ENCODE data around the gene ZGRF1. TPM values are rescaled to one million over a fixed set of nuclear protein-coding genes. Genes with fewer than 3 reads are reported as not detected.
A peak's percentile ranks its signal among the peaks of the same experiment; 100 is the strongest.
"Not testable (repeated sequence)": the region's sequence is repeated elsewhere in the genome, so short reads cannot be mapped to it uniquely, and the experiment has no call there.

ZGRF1 gene
- total and polyA plus RNA-seq, 2 experiments from 2014 or later = 3.1 to 5.3 TPM

- H3K4me1 ChIP-seq (ENCODE audit: insufficient read depth) = no peaks in the 10 kb centered on the region
- in situ Hi-C loops (cut with MboI) = loop anchor here (10.0 kb wide), 1 partner anchor 286 kb away; no protein-coding TSS in a partner anchor
- no peak overlapping the region for H3K27ac ChIP-seq
- TF ChIP-seq EZH2phosphoT487 (IDR thresholded peaks at IDR 0.05; ENCODE audit: insufficient read depth, low read depth) = no peak
- no peaks in the 10 kb centered on the region for H3K9me3 ChIP-seq (ENCODE audit: low read depth)
- DNase-seq = no peak
- peaks cover 67% of the 10 kb centered on the region for H3K36me3 ChIP-seq (ENCODE audit: low read depth)
- no peaks in the 10 kb centered on the region for H3K27me3 ChIP-seq (replicated peaks; ENCODE audit: insufficient read depth)
- no peak overlapping the region for H3K9ac ChIP-seq
- H3K4me2 ChIP-seq (ENCODE audit: unreplicated experiment) = no peak overlapping the region
- no peaks in the 10 kb centered on the region for H3K9me2 ChIP-seq (ENCODE audit: insufficient read depth)
- 0 out of 2 replicates have a peak, but pooled peaks cover under 1% of the 10 kb centered on the region for H3K79me2 ChIP-seq (ENCODE audit: insufficient read depth)
- no peak overlapping the region for H2AFZ ChIP-seq
- H3K4me3 ChIP-seq = no peak overlapping the region
- H4K20me1 ChIP-seq (ENCODE audit: insufficient read depth) = no peaks in the 10 kb centered on the region
- H3F3A ChIP-seq (ENCODE audit: insufficient read depth) = no peaks in the 10 kb centered on the region
- 87% methylated on average over 3 of the region's 3 CpGs for WGBS, 2 experiments (ENCODE audit: low coverage in 1 of 2, low lambda C conversion rate in 2 of 2, missing lambda C conversion rate in 2 of 2)
Measured at GRCh38 chr4:112648263-112649054, 11.8 kb upstream of the ZGRF1 start.

- no peaks in the 10 kb centered on the region for H4K20me1 ChIP-seq (ENCODE audit: insufficient read depth)
- TF ChIP-seq EZH2phosphoT487 (IDR thresholded peaks at IDR 0.05; ENCODE audit: insufficient read depth, low read depth) (no peak), EZH2 (IDR thresholded peaks at IDR 0.05; ENCODE audit: insufficient read depth, poor library complexity, severe bottlenecking) (no peak)
- 0 out of 2 replicates have a peak, but pooled peaks cover 7% of the 10 kb centered on the region for H3K79me2 ChIP-seq (ENCODE audit: insufficient read depth)
- no peak overlapping the region for H3K4me2 ChIP-seq (ENCODE audit: unreplicated experiment)
- no peaks in the 10 kb centered on the region for H3K4me1 ChIP-seq (ENCODE audit: insufficient read depth)
- in situ Hi-C loops (cut with MboI) = loop anchor here (10.0 kb wide), 1 partner anchor 287 kb away; no protein-coding TSS in a partner anchor
- peak; percentile 5 for DNase-seq
- H2AFZ ChIP-seq = no peak overlapping the region
- no peak overlapping the region for H3K4me3 ChIP-seq
- no peaks in the 10 kb centered on the region for H3K9me2 ChIP-seq (ENCODE audit: insufficient read depth)
- H3K36me3 ChIP-seq (ENCODE audit: low read depth) = peaks cover 61% of the 10 kb centered on the region
- H3K27me3 ChIP-seq (replicated peaks; ENCODE audit: insufficient read depth) = no peaks in the 10 kb centered on the region
- H3F3A ChIP-seq (ENCODE audit: insufficient read depth) = no peaks in the 10 kb centered on the region
- no peaks in the 10 kb centered on the region for H3K9me3 ChIP-seq (ENCODE audit: low read depth)
- 56 to 58% methylated on average over 3 of the region's 3 CpGs for WGBS, 2 experiments (ENCODE audit: low coverage in 1 of 2, low lambda C conversion rate in 2 of 2, missing lambda C conversion rate in 2 of 2)
- no peak overlapping the region for H3K9ac ChIP-seq
- H3K27ac ChIP-seq = no peak overlapping the region
Measured at GRCh38 chr4:112647785-112648184, 11.1 kb upstream of the ZGRF1 start.

GRCh38 chr4:112646632-112647537 lies 10.2 kb upstream of the ZGRF1 start:
- in situ Hi-C loops (cut with MboI) = loop anchor here (10.0 kb wide), 1 partner anchor 288 kb away; no protein-coding TSS in a partner anchor

GRCh38 chr4:112645541-112646329 lies 9.0 kb upstream of the ZGRF1 start:
- Histone ChIP-seq H3K9me3 (ENCODE audit: low read depth) (no peaks in the 10 kb centered on the region), H3K9me2 (ENCODE audit: insufficient read depth) (no peaks in the 10 kb centered on the region), H3K79me2 (ENCODE audit: insufficient read depth) (peaks cover 27% of the 10 kb centered on the region), H3K4me1 (ENCODE audit: insufficient read depth) (no peaks in the 10 kb centered on the region), H3K27me3 (replicated peaks; ENCODE audit: insufficient read depth) (no peaks in the 10 kb centered on the region), H3K4me3 (no peak overlapping the region), H3K27ac (no peak overlapping the region), H3K36me3 (ENCODE audit: low read depth) (peaks cover 48% of the 10 kb centered on the region), H4K20me1 (ENCODE audit: insufficient read depth) (no peaks in the 10 kb centered on the region), H3F3A (ENCODE audit: insufficient read depth) (no peaks in the 10 kb centered on the region), H2AFZ (no peak overlapping the region), H3K4me2 (ENCODE audit: unreplicated experiment) (no peak overlapping the region), H3K9ac (no peak overlapping the region)
- TF ChIP-seq EZH2phosphoT487 (IDR thresholded peaks at IDR 0.05; ENCODE audit: insufficient read depth, low read depth) = no peak
- no peak for TF ChIP-seq EZH2 (IDR thresholded peaks at IDR 0.05; ENCODE audit: insufficient read depth, poor library complexity, severe bottlenecking)
- 65 to 68% methylated on average over 7 to 8 of the region's 8 CpGs for WGBS, 2 experiments (ENCODE audit: low coverage in 1 of 2, low lambda C conversion rate in 2 of 2, missing lambda C conversion rate in 2 of 2)
- in situ Hi-C loops (cut with MboI) = loop anchor here (10.0 kb wide), 1 partner anchor 289 kb away; no protein-coding TSS in a partner anchor
- no peak for DNase-seq

More at GRCh38 chr4:112646632-112647537, 10.2 kb upstream of the ZGRF1 start:
- no peak for TF ChIP-seq EZH2 (IDR thresholded peaks at IDR 0.05; ENCODE audit: insufficient read depth, poor library complexity, severe bottlenecking)
- 74 to 80% methylated on average over 6 of the region's 6 CpGs for WGBS, 2 experiments (ENCODE audit: low coverage in 1 of 2, low lambda C conversion rate in 2 of 2, missing lambda C conversion rate in 2 of 2)
- H4K20me1 ChIP-seq (ENCODE audit: insufficient read depth) = no peaks in the 10 kb centered on the region
- H3K27me3 ChIP-seq (replicated peaks; ENCODE audit: insufficient read depth) = no peaks in the 10 kb centered on the region
- no peaks in the 10 kb centered on the region for H3F3A ChIP-seq (ENCODE audit: insufficient read depth)
- H3K79me2 ChIP-seq (ENCODE audit: insufficient read depth) = peaks cover 16% of the 10 kb centered on the region; the same call in 1 of the 2 replicates
- no peak overlapping the region for H3K9ac ChIP-seq
- peaks cover 56% of the 10 kb centered on the region for H3K36me3 ChIP-seq (ENCODE audit: low read depth)
- H3K9me2 ChIP-seq (ENCODE audit: insufficient read depth) = no peaks in the 10 kb centered on the region
- no peaks in the 10 kb centered on the region for H3K4me1 ChIP-seq (ENCODE audit: insufficient read depth)
- H3K4me3 ChIP-seq = no peak overlapping the region
- H3K9me3 ChIP-seq (ENCODE audit: low read depth) = no peaks in the 10 kb centered on the region
- DNase-seq = no peak
- H3K27ac ChIP-seq = no peak overlapping the region
- H2AFZ ChIP-seq = no peak overlapping the region
- H3K4me2 ChIP-seq (ENCODE audit: unreplicated experiment) = no peak overlapping the region

GRCh38 chr4:112644595-112645535 lies 8.2 kb upstream of the ZGRF1 start:
- peaks cover 36% of the 10 kb centered on the region for H3K79me2 ChIP-seq (ENCODE audit: insufficient read depth)

More at GRCh38 chr4:112644595-112645535, 8.2 kb upstream of the ZGRF1 start:
- H2AFZ ChIP-seq; H3K4me3 ChIP-seq; H3K27me3 ChIP-seq (replicated peaks; ENCODE audit: insufficient read depth); H3K9me3 ChIP-seq (ENCODE audit: low read depth); H4K20me1 ChIP-seq (ENCODE audit: insufficient read depth); H3F3A ChIP-seq (ENCODE audit: insufficient read depth); H3K4me2 ChIP-seq (ENCODE audit: unreplicated experiment); H3K9me2 ChIP-seq (ENCODE audit: insufficient read depth); H3K27ac ChIP-seq; DNase-seq; H3K4me1 ChIP-seq (ENCODE audit: insufficient read depth); H3K9ac ChIP-seq: not testable (repeated sequence)
- 88 to 90% methylated on average over 10 of the region's 10 CpGs for WGBS, 2 experiments (ENCODE audit: low coverage in 1 of 2, low lambda C conversion rate in 2 of 2, missing lambda C conversion rate in 2 of 2)
- in situ Hi-C loops (cut with MboI) = loop anchor here (10.0 kb wide), 1 partner anchor 290 kb away; no protein-coding TSS in a partner anchor
- H3K36me3 ChIP-seq (ENCODE audit: low read depth) = peaks cover 41% of the 10 kb centered on the region
